AG04450 (cell line): Measurements from ENCODE around the gene HAPSTR1. TPM values are rescaled to one million over a fixed set of nuclear protein-coding genes. Genes with fewer than 3 reads are reported as not detected.

Experiments used
- CTCF ChIA-PET: fragments of 300-600, 350-600 bp; formaldehyde crosslinking; extraction: SDS; loops from one replicate; lab custom pipeline; 2022; ENCODE audit warnings: antibody characterized with exemption, inconsistent platforms; lab: Charles Lee
- POLR2A ChIA-PET: fragments of 350-600 bp; formaldehyde crosslinking; extraction: SDS; loops from one replicate; lab custom pipeline; 2021; ENCODE audit warnings: antibody characterized with exemption, inconsistent platforms; lab: Yijun Ruan, JAX
- DNase-seq: peaks from one replicate; pipeline ENCODE4 v3.0.0-alpha.2; 2011; ENCODE audit warnings: low read depth, low spot score
- H3K27ac ChIP-seq: one replicate; pipeline ENCODE4 v1.5.1; 2012; ENCODE audit warnings: low read depth, low read length, control low read depth
- H3K27me3 ChIP-seq: one replicate; pipeline ENCODE4 v1.6.0; 2012; ENCODE audit warnings: low read length; ENCODE audit not compliant: control insufficient read depth, insufficient read depth
- H3K4me3 ChIP-seq: 2 replicates; pipeline ENCODE4 v1.5.1; 2011; ENCODE audit warnings: mild to moderate bottlenecking, low read depth, low read length, control low read depth
- H3K9me3 ChIP-seq: 2 replicates; pipeline ENCODE4 v1.5.1; 2012; ENCODE audit warnings: low read length; ENCODE audit not compliant: control insufficient read depth, insufficient read depth
- CTCF ChIP-seq: IDR thresholded peaks from 2 replicates; pipeline ENCODE4 v1.5.1; 2011; ENCODE audit warnings: low read depth, low read length, control low read depth, inconsistent platforms
- polyA plus RNA-seq: library from polyadenylated mRNA; depleted of rRNA; stranded (reverse); fragments of >200 nt; gene quantifications from 2 replicates; pipeline ENCODE4 v1.2.3, GENCODE V29; 2011

HAPSTR1 gene
- polyA plus RNA-seq, 1 experiment, result 40.3 TPM

GRCh38 chr16:9113707-9114106, 22.3 kb downstream of the HAPSTR1 start:
- no peak for TF ChIP-seq CTCF
- Histone ChIP-seq H3K27ac (no peak overlapping the region), H3K27me3 (no peaks in the 10 kb centered on the region), H3K4me3 (no peak overlapping the region), H3K9me3 (no peaks in the 10 kb centered on the region)
- no peak for DNase-seq
- ChIA-PET POLR2A (interaction anchor here (2.0 kb wide), 1 partner anchor 22 kb away, joined by 7 read pairs; the partner anchor contains the start of gene HAPSTR1), CTCF (interaction anchor here (1.1 to 1.3 kb wide), 2 partner anchors 25 to 81 kb away, joined by 3 to 5 read pairs; no protein-coding TSS in a partner anchor)

- Histone ChIP-seq H3K9me3 (no peaks in the 10 kb centered on the region), H3K4me3 (no peak overlapping the region), H3K27me3 (no peaks in the 10 kb centered on the region), H3K27ac (no peak overlapping the region)
- no peak for TF ChIP-seq CTCF
- POLR2A ChIA-PET, result interaction anchor here (2.0 kb wide), 1 partner anchor 22 kb away, joined by 7 read pairs; the partner anchor contains the start of gene HAPSTR1
- CTCF ChIA-PET, result interaction anchor here (1.1 to 1.3 kb wide), 2 partner anchors 25 to 81 kb away, joined by 3 to 5 read pairs; no protein-coding TSS in a partner anchor
- DNase-seq, result no peak
Measured at GRCh38 chr16:9114112-9114511, 22.7 kb downstream of the HAPSTR1 start.

- POLR2A ChIA-PET, result no interaction called here
- no peak overlapping the region for H3K27ac ChIP-seq
- TF ChIP-seq CTCF, result no peak
- DNase-seq, result no peak
- no peaks in the 10 kb centered on the region for H3K27me3 ChIP-seq
- H3K4me3 ChIP-seq, result no peak overlapping the region
- CTCF ChIA-PET, result no interaction called here
- no peaks in the 10 kb centered on the region for H3K9me3 ChIP-seq
Measured at GRCh38 chr16:9114842-9115241, 23.4 kb downstream of the HAPSTR1 start.

GRCh38 chr16:9115277-9115676, 23.8 kb downstream of the HAPSTR1 start:
- Histone ChIP-seq H3K4me3 (no peak overlapping the region), H3K27me3 (no peaks in the 10 kb centered on the region), H3K9me3 (no peaks in the 10 kb centered on the region), H3K27ac (no peak overlapping the region)
- no peak for DNase-seq
- no peak for TF ChIP-seq CTCF
- POLR2A ChIA-PET, result no interaction called here
- CTCF ChIA-PET, result no interaction called here

GRCh38 chr16:9116141-9116540, 24.7 kb downstream of the HAPSTR1 start:
- no peaks in the 10 kb centered on the region for H3K27me3 ChIP-seq
- no peak for DNase-seq
- H3K9me3 ChIP-seq, result no peaks in the 10 kb centered on the region
- H3K4me3 ChIP-seq, result no peak overlapping the region
- H3K27ac ChIP-seq, result no peak overlapping the region
- no peak for TF ChIP-seq CTCF
- ChIA-PET POLR2A (no interaction called here), CTCF (no interaction called here)
